ENCODE results near the gene CGNL1.

Gene CGNL1

GRCh38 chr15:57352535-57353316, 23.6 kb upstream of the CGNL1 start:
- DNase-seq (ENCODE audit: low read depth) = no peak

DNA sequence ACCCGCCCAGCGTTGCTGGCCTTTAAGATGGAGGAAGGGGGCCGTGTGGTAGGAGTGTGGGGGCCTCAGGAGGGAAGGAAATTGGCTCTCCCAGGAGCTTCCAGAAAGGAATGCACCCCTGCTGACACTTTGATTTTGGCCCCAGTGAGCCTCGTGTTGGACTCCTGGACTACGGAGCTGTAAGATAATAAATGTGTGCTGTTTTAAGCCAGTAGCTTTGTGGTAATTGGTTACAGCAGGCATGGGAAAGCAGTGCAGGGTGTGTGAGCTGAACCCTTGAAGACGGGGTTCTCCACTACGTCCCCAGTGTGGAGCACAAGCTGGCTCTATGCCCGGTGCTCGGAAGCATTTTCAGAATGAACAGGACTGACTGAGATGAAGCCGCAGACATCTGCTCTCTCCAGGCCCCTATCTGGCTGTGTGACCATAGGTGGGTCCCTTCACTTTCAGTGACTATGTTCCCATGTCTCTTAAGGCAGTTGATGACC, 22.9 kb upstream of the CGNL1 start:
- no peak for DNase-seq (ENCODE audit: low read depth)

DNA sequence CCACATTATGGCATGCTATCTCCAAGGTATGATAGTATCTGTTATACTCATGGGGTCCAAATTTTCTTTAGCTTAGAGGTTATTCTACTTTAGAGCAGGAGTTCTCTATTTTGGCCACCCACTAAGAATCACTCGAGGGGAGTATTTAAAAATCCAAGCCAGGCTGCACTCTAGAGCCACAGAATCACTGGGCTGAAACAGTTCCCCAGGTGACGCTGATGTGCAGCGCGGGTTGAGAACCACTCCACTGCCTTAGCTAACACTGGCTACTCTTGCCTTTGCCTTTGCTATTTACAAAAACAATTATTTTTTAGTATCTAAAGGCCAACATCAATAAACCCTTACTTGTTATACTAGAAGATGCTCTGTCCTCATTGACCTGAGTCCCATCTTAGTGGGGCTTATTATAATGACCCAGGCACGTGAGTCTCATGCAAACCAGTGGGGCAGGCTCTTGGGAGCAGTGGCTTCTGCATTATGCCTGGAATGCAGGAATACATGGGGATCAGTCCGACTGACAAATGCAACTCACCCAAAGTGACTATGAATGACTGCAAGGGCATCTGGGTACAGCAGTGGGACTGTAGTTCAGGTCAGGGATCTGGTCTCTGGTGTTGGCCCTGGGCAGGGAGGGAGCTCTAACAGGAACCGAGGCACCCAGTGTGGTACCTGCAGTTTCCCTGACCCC, 21.7 kb upstream of the CGNL1 start:
- DNase-seq (ENCODE audit: low read depth) = no peak

DNA sequence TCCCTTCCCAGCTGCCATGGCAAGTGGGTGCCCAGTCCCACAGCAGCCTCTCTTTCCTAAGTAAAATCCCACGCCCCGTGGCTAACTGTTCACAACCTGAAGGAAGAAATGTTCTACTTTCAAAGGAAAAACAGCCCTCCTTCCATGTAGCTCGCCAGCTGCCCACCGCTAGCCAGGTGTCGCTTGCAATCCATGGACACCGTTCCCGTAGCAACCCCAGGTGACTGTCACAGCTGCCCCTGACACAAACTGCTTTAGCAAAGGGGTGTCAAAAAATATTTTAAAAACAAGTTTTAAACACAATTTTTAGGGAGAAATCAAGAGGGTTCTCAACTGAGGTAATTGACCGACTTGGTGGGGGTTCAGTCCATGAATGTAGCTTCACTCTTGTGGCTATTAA, 21.0 kb upstream of the CGNL1 start:
- no peak for DNase-seq (ENCODE audit: low read depth)

- no peak for DNase-seq (ENCODE audit: low read depth)
These were observed 20.1 kb upstream of the CGNL1 start for GRCh38 chr15:57356178-57356577.

DNA sequence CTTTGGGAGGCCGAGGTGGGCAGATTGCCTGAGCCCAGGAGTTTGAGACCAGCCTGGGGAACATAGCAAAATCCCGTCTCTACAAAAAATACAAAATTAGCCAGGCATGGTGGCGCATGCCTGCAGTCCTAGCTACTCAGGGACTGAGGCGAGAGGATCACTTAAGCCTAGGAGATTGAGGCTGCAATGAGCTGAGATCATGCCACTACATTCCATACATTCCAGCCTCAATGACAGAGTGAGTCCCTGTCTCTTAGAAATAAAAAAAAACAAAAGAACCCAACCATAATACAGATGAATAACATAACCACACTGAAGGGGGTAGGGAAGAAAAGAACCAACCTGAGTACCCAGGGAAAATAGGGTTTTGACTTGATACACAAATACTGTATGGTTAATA, 19.7 kb upstream of the CGNL1 start:
- peak; percentile 44 for DNase-seq (ENCODE audit: low read depth)

DNA sequence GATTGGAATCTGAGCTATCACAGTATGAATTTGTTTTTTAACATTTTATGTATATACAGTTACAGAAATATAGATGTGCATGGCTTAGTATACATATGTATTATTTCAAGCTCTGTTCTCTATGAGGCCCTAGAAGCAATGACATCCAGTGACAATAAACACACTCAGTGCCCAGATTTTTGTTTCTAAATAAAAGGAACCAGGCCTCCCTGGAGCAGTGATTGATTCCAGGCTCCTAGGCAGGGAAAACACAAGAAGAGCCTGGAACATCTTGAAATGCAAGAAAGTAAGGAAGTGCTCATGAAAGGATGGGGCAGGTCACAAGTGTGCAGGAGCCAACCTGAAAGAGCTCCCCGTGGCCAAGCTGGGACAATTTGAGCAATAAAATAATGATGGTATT, 18.5 kb upstream of the CGNL1 start:
- DNase-seq (ENCODE audit: low read depth) = no peak

DNA sequence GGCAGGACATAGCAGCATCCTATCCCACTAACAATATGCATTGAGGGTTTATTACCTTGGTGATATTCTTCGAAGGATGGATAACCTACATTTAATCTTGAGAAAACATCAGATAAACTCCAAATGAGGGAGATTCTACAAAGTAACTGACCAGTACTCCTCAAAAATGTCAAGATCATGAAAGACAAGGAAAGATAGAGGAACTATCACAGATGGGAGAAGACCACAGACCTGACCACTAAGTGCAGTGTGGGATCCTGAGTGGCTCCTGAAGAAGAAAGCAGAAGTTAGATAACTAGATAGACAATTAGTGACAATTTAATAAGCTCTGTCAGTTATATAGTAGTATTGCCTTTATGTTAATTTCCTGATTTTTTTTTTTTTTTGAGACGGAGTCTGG, 17.7 kb upstream of the CGNL1 start:
- DNase-seq (ENCODE audit: low read depth) = no peak

DNA sequence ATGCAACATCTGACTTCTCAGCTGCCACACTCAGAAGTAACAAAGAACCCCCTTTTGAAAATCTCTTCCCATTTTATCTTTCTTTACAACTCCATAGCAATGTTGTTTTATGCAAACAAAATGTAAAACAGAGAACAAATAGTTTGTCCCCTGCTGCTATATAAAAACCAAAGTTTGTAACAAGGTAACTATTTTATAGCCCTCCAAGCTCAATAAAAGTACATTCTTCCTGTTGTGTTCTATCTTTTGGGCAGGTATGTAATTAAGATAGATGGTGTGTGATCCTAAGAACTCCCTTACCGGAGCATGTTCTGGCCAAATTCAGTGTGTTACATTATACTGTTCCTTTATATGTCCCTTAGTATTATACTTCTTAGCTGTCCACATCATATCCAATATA, 12.6 kb upstream of the CGNL1 start:
- DNase-seq (ENCODE audit: low read depth) = no peak

GRCh38 chr15:57364282-57365007, 11.9 kb upstream of the CGNL1 start:
- DNase-seq (ENCODE audit: low read depth) = no peak

- DNase-seq (ENCODE audit: low read depth) = no peak
These were observed 8.7 kb upstream of the CGNL1 start for GRCh38 chr15:57367556-57367955.

GRCh38 chr15:57370929-57371328, 5.4 kb upstream of the CGNL1 start:
- DNase-seq (ENCODE audit: low read depth) = no peak

DNA sequence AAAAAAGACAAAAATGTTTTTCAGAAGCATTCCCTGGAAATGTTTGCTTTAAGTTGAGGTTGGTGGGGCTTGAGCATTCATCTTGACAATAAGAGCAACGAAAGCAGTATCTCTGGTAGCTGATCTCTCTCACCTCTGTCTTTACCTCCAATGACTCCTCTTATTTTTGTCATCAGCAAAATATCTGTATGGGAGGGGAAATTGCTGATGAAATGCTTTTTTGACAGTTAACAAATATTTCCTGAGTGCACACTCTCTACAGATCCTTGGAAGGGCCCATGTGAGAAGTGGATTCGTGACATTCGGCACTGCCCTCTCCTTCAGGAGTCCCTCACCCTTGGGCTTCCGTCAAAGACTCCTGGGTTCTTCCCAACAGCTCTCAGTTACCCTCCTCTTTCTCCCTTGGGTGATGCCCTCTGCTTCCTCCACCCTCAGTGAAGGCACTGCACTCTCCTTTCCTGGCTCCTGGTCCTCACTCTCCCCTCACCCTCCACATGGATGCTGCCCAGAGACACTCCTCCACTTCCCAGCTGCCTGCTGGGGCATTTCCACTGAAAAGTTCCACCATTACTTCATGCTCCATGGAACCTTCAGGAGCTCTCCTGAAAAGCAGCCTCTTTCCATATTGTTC, 2.9 kb upstream of the CGNL1 start:
- no peak for DNase-seq (ENCODE audit: low read depth)

- no peak for DNase-seq (ENCODE audit: low read depth)
These were observed 2.4 kb upstream of the CGNL1 start for GRCh38 chr15:57373882-57374276.

DNA sequence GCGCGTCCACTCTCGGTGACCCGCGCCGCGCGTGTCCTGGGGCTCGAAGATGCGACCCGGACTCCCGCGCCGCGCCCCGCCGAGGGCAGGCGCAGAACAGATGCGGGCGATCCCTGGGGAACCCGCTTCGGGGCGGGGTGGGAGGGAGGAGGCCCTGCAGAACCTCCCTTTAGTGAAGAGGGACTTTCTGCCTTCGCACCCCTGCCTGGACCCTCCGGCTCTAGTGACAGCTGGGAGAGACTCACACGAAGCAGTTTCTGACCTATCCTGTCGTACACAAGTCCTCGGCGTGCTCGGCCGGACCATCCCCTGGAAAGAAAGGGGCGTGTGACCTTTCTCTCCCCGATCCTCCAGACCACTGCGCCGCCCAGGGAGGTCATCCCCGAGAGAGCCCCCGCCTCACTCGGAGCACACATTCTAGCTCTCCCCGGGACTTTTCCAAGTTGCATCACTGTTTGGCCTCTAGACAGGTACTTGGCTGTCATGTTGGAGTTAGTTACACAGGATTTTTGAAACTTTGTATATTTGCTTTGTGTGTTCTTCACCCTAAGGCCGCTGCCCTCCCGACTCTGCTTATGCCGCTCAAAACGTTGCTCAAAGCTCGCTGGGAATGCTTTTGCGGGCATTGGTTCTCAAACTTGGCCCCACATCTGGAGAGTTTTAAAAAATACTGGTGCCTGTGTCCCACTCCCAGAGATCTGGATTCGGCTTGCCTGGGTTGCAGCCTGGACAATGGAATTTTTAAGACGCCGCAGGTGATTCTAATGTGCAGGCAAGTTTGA, 582 bp downstream of the CGNL1 start:
- no peak for DNase-seq (ENCODE audit: low read depth)

GRCh38 chr15:57377478-57377847, 1.2 kb downstream of the CGNL1 start:
- no peak for DNase-seq (ENCODE audit: low read depth)

DNA sequence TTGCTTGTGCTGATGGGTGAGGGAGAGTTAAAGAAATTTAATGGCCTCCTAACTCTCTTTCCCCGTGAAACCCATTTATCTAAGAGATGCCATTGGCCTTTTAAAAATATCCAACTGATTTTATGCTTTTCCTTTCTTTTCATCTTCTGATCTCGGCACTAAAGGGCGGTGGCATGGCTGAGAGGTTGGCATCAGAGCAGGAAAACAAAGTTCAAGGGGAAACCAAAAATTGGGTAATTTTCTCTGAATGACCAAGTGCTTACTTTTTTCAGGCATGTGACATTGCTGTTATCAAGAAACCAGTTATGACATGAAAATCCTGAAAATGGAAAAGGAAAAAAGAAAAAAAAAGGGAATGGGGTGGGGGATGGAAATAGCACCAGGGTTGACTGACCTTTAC, 3.2 kb downstream of the CGNL1 start:
- no peak for DNase-seq (ENCODE audit: low read depth)

- DNase-seq (ENCODE audit: low read depth) = no peak
These were observed 4.5 kb downstream of the CGNL1 start for GRCh38 chr15:57380854-57381253.

DNA sequence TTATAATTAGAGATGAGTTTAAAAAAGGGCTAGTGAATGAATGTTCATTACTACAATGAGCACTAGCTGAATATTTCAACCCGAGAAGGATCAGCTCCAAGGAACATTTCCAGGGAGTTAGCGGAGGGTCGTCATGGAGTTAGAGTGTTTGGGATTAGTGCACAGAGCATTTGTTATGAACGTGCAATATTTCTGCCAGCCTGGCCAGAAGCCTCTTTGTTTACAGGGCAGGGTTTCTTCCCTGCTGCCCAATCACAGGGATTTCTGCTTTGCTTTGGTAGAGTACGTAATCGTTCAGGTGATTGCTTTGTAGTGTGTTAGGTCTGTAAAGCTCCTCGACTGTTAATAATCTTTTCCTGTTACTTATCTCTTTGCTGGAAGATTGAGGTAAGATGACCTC, 5.9 kb downstream of the CGNL1 start:
- no peak for DNase-seq (ENCODE audit: low read depth)

DNA sequence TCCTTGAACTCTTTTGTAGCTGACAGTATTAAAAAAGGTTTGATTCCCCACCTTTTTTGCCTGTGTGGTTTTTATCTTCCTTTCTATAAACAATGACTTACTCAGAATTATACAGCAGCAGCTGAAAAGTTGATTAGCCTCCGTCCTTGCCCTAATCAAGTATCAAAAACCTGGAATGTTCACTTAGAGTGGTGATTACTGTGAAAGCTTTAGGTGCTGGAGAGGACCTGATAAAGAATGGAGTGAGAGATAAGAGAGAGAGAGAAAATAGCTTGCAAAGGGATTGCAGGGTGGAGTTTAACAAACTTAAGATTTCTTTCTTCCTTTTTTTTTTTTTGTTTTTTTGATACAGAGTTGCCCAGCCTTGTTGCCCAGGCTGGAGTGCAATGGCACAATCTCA, 6.7 kb downstream of the CGNL1 start:
- no peak for DNase-seq (ENCODE audit: low read depth)

DNA sequence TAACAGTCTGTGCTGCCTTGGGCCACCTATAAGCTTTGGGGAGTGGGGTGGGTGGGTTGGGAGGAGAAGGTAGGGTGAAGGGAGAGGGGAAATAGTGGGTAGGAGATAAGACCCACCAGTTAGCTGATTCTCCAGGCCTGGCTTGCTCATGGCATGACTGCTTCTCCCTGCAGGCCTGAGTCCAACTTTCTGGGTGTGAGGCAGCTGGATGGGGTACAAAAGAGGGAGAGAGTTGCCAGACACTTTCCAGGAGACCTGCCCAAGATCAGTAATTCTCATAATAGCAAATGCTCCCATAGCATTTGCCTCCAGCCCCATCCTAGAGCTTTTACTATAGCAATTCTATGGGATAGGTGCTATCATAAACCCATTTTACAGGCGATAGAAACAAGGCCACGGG, 7.7 kb downstream of the CGNL1 start:
- DNase-seq (ENCODE audit: low read depth) = no peak

- DNase-seq (ENCODE audit: low read depth) = no peak
These were observed 8.5 kb downstream of the CGNL1 start for GRCh38 chr15:57384816-57385215.
